ENCODE measurements around the gene P2RY2.
"Not testable (repeated sequence)": the region's sequence is repeated elsewhere in the genome, so short reads cannot be mapped to it uniquely, and the experiment has no call there.

Gene P2RY2

DNA sequence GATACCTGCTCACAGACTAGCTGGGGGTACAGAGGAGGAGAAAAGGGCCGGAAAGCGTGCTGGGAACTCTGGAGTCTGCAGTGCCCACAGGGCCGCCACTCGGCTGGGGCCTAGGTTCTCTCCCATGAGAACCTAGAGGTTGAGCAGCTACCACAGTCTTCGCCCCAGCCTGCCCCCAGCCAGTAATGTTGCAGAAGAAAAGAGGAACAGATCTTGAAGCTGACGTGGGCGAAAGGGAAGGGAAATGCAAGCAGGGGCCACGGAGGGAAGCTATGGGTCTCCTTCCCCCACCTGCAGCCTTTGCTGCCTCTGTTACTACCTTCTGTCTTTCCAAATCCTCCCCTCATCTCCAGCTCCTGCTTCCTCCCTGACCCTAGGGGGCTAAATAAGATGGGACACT lies 28.8 kb upstream of the P2RY2 start:
- DNase-seq = no peak

- no peak for DNase-seq
These were observed 28.1 kb upstream of the P2RY2 start for GRCh38 chr11:73189723-73190556.

DNA sequence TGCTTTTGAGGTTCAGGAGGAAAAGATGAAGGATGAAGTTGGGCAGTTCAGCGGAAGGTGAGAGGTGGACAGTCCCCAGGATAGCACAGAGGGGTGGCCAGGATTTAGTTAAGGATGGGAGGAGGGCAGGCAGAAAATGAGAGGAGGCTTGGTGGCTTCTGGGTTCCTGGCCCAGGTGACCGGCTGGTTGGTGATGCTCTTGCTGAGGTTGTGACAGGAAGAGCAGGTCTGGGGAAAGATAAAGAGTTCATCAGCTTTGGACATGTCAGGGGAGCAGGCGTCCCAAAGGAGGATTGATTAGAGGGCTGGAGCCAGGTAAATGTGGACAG lies 27.6 kb upstream of the P2RY2 start:
- DNase-seq = no peak

- DNase-seq = no peak
These were observed 26.9 kb upstream of the P2RY2 start for GRCh38 chr11:73191151-73191550.

DNA sequence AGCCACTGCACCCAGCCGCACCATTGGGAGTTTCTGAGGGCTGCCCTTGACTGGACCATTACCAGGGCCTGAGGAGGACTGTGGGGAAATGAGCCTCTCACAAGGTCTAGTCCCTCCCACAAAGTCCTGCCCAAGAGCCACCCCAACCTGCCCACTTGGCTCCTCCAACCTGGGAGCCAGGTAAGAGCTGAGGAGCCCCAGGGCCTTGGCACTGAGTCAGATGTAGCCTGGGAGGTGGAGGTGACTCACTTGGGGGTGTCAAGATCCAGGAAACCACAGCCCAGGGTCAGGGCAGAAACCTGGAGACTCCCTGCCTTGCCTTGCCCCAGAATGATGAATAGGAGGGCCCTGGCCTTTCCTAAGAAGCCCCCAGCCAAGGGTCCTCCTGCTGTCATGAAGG lies 25.8 kb upstream of the P2RY2 start:
- DNase-seq = no peak

- DNase-seq = no peak
These were observed 24.6 kb upstream of the P2RY2 start for GRCh38 chr11:73193251-73194033.

DNA sequence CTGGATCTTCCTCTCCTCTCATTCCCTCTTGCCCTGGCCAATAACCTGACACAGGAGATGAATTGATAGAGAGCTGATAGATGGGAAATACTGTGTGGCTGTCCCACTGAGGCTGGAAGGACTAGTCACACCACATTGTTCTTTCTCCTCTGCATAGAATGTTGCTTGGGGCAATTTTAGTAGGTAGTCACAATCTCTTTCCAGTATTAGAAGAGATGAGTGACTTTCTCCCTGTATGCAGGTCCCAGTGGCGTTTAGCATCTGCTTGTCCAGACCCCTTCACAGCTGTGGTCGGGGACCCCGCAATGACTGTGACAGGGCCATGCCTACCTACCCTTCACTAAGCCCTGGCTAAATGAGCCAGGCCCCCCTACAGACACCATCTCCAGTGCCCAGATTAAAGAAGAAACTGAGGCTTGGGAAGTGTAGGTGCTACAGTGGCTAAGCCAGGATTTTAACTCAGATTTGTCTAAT lies 24.0 kb upstream of the P2RY2 start:
- DNase-seq = no peak

- DNase-seq = no peak
These were observed 23.5 kb upstream of the P2RY2 start for GRCh38 chr11:73194593-73194992.

GRCh38 chr11:73195191-73196007 lies 22.7 kb upstream of the P2RY2 start:
- no peak for DNase-seq

GRCh38 chr11:73196576-73196975 lies 21.5 kb upstream of the P2RY2 start:
- DNase-seq = no peak

DNA sequence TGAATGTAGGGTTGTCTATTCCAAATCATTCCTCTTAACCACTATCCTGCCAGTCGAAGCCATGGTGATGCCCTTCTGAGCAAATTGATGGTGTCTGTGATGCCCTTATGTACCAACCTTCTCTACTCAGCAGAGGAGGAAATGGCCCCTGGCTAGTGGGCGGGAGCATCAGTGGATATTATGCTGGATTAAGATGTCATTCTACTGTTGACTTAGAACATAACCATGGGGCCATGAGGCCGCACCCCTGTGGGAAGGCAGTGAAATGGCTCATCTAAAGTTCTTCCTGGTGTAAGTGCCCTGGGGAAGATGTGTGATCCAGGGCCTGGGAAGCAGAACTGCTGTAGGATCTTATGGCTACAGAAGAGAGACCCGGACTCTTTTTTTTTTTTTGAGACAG lies 20.7 kb upstream of the P2RY2 start:
- no peak for DNase-seq

GRCh38 chr11:73197787-73198186 lies 20.3 kb upstream of the P2RY2 start:
- not testable (repeated sequence) for DNase-seq

DNA sequence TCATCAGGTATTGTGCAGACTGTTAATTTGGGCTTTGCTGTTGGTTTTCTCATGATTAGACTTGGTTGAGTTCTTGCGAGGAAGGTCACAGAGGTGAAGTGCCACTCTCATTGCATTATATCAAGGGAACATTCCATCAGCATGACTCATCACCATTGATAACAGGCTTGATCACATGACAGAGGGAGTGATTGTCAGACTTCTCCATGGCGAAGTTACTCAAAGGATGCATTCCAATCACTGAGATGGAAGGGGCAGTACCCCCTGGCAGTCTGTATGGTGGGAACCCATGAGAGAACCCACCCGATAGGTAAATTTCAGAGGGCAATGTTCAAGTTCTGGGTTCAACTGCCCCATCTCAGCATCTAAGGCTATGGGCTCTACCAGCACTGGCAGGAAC lies 19.4 kb upstream of the P2RY2 start:
- DNase-seq = no peak

- DNase-seq = no peak
These were observed 18.6 kb upstream of the P2RY2 start for GRCh38 chr11:73199446-73199845.

- no peak for DNase-seq
These were observed 17.8 kb upstream of the P2RY2 start for GRCh38 chr11:73200256-73200655.

GRCh38 chr11:73201249-73201648 lies 16.8 kb upstream of the P2RY2 start:
- no peak for DNase-seq

GRCh38 chr11:73201888-73202780 lies 15.9 kb upstream of the P2RY2 start:
- no peak for DNase-seq

DNA sequence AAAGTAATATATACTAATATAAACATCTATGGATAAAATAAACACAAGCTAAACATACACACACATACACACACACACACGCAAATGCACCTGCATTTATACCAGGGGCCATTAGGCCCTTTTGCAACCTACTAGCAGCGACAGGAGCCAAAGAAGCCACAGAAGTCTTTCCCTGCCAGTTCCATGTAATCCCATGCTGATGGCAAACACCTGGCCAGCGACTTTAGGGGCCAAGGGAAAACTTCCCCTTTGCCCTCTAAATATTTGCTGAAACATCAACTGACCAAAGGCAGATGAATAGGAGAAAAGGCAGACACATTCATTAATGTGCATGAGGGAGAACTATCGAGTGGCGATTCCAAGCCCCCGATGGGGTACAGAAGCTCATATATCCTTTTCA lies 14.8 kb upstream of the P2RY2 start:
- no peak for DNase-seq

- no peak for DNase-seq
These were observed 14.3 kb upstream of the P2RY2 start for GRCh38 chr11:73203790-73204189.

DNA sequence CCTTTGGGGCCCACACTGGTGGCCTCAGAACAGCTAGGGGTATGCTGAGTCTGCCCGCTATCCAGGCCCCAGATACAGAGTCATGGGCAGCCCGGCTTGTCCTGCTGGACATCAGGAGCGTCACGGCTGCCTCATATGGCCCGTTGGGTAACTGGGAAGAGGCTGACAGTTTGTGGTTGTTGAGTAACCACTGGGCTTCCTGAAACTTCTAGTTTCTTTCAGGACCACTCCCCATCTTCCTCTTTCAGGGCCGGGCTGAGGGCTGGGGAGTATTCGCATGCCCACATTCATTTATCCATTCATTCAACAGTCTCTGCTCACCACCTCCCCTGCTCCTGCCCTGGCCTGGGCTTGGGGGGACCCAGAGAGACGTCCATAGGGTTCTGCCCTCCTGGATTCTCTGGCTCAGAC lies 13.4 kb upstream of the P2RY2 start:
- DNase-seq = no peak

DNA sequence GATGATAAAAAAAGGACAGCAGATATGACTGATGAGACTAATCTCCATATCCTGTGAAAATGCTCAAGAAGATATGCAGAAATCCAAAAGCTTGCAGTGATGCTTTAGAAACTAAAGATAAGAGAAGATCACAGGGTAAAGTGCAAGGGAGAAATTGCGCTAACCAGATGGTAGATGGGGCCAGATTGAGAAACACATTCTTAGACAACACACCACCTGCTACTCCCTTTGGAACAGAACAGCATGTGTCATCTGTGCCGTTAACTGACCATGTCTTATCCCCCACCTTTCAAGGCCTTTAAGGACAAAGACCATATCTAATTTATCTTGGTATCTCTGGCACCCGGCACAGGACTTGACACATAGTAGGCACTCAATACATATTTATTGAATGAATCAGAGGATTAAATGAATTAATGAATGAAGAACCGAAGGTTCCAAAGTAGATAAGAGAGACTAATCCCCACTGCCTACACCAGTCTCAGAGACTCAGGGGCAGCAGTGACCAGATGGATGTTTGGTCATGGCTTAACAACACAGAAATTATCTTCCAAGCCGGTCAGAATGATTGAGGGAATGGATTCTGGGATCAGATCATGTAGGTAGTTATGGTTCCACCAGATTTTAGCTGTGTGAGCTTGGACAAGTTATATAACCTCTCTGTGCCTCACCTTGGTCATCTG lies 12.3 kb upstream of the P2RY2 start:
- no peak for DNase-seq

DNA sequence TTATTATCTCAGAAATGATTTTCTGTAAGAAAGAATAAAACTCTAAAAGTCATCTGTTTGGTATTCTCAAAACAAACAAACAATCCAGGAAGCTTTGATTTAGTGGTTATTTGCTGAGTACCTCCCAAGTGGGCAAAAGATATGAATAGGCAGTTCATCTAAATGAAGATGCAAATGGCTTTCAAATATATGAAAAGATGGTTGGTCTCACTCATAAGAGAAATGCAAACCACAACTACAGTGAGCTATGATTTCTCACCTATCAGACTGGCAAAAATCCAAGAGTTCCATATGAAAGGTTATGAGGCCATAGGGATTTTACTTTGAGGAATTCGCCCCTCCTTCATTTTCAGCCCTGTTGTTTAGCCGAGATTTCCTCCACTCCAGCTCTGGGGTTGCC lies 11.3 kb upstream of the P2RY2 start:
- no peak for DNase-seq

Measured in NCI-H748 treated with DMSO at 0.1 percent for 48 hours (cell line).